Body of pancreas (tissue), 4 donors: Measurements from ENCODE around the gene NTRK2.

ENCODE experiments used
- CTCF ChIP-seq, 7 experiments: fragments of 450-650 bp in 4 of 7; fragments of 200-600 bp in 3 of 7; sonication (generic) in 3 of 7; IDR thresholded peaks; one replicate each; pipeline ENCODE4 v1.5.1; 2016 to 2019; ENCODE audit warnings: antibody characterized with exemption in 7 of 7
- POLR2A ChIP-seq, 3 donors: fragments of 450-650 bp; IDR thresholded peaks; one replicate each; pipeline ENCODE4 v1.6.1; 2016; ENCODE audit warnings: antibody characterized with exemption in 3 of 3, mild to moderate bottlenecking in 2 of 3

- TF ChIP-seq CTCF (IDR thresholded peaks at IDR 0.05) (no peak), POLR2A (IDR thresholded peaks at IDR 0.05) (no peak)
These were observed 368.5 kb downstream of the NTRK2 start for GRCh38 chr9:85038061-85038460.
